ENCODE results near the gene TMEM94.
A peak's percentile ranks its signal among the peaks of the same experiment; 100 is the strongest.
"Not testable (repeated sequence)": the region's sequence is repeated elsewhere in the genome, so short reads cannot be mapped to it uniquely, and the experiment has no call there.

Gene TMEM94

DNA sequence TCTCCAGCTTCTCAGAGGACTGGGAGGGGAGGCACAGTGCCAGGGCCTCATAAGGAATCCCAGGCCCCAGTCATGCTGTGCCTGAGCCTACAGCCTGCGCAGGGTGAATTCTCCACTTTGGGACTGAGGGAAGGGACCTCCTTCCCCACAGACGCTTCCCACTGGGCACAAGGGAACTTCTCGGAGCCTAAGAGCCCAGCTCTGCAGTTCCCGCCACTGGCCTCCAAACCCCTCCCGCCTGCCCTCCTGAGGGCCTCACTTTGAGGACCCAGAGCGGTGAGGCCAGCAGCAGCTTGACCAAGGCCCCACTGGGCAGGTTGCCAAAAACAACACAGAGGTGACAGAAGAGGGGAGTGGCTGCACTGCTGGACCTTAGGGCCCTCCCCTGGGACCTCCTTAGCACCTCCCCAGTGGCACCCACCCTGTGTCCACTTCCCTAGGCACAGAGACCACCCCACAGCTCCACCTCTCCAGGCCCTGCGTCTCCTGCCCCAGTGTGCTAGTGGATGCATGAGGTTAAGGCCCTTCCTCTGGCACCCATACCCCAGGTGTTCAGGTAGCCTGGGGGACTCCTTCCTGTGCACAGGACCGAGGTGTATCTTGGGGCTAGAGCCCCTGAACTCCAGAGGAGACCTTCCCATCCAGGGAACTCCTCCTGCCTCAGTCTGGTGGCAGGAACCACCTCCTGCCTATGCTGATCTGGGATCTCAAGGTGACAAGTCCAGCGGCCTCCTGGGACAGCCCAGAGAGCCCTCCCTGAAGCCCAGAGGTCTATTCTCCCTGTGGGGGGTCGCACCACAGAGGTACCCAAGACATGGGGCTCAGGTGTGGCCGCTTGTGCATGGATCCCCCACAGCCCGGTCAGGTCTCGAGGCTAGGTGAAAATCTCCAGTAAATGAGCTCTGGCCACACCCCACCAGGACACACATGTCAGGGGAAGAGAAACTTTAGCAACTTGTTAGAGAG is 55.5 kb downstream of the TMEM94 start:
- DNase-seq (ENCODE audit: low read depth) = no peak

DNA sequence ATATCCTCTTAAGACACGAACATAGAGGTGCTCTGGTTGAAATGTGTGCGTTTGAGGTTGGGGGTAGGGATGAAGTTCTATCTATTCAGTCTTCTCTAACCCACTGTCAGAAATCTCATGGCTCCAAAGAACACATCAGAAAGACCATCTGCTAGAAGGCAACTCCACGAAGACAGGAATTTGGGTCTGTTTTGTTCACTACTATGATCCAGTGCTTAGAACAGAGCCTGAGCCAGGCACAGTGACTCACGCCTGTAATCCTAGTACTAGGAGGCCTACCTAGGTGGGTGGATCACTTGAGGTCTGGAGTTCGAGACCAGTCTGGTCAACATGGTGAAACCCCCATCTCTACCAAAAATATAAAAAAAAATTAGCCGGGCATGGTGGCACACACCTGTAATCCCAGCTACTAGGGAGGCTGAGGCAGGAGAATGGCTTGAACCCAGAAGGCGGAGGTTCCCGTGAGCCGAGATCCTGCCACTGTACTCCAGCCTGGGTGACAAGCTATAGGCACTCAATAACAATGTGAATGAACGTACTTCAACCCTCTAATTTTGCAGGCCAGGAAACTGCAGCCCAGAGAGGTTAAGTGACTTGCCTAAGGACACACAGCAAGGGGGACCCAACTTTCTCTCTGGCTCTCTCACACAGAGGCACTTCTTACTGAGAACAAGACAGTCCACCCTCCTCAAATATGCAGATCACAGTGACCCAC is 56.6 kb downstream of the TMEM94 start:
- no peak for DNase-seq (ENCODE audit: low read depth)

DNA sequence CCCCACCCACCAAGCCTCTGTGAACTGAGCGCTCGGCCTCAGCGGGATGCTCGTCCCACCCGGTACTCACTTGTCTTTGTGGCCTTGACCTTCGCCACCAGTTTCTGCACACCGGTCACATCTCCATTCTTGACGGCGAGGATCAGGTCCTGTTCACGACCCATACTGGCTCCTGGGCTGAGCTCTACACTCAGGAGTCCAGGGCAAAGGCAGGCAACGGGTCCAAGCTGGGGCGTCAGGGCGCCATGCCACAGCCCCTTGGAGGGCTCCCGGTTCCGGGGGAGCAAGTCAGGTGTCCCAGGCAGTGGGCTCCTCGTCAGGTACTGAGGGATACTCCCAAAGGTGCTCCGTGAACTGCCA is 57.2 kb downstream of the TMEM94 start:
- no peak for DNase-seq (ENCODE audit: low read depth)

DNA sequence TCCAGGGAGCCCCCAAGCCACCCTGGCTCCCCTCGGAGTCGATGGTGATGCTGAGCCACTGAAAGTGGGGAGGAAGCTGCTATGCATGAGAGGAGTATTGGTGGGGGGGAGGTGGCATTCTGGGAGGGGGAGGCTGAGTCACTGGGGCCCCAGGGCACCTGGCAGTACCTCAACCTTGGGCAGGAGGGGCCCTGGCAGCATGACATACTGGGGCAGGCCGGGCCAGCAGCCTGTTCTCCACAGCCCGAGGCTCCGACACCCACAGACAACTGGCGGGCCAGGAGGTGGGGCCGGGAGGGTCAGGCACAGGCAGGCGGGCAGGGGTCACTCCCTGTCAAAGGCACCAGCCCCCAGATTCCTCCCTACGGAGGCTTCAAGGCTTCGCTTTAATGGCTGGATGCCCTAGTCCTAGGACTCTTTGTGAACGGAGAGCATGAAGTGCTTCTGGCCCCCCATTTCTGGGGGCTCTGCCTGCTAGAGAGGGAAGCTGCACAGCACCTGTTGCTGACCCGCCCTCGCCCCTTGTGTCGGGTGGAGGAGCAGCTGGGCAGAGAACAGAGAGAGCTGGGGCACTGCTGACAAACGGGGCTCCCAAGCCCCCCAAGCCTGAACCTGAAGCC is 58.0 kb downstream of the TMEM94 start:
- no peak for DNase-seq (ENCODE audit: low read depth)

DNA sequence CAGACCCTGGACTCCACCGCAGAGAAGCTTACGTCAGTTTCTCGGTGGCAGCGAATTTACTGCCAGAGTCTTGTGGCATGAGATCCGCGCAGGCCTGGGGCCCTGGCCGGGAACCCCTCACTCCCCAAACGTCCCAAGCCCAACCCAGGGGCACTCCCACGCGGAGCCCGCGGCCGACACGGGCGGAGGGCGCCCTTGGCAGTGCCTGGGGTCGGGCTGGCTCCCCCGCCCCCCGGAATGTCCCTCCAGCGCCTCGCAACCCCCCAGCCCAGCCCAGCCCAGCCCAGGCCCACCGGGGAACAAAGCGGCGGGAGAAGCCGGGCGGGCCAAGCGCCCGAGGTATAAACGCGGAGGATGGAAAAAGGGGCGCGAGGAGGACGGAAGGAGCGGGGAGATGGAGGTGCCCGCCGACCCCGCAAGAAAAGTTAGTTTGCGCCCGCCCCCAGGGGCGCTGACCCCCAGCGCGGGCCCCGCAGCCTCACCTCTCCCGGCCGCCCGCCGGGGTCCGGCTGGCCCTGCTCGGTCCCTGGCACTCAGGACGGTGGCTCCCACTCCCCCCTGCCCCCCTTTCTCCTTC is 58.6 kb downstream of the TMEM94 start:
- no peak for DNase-seq (ENCODE audit: low read depth)

DNA sequence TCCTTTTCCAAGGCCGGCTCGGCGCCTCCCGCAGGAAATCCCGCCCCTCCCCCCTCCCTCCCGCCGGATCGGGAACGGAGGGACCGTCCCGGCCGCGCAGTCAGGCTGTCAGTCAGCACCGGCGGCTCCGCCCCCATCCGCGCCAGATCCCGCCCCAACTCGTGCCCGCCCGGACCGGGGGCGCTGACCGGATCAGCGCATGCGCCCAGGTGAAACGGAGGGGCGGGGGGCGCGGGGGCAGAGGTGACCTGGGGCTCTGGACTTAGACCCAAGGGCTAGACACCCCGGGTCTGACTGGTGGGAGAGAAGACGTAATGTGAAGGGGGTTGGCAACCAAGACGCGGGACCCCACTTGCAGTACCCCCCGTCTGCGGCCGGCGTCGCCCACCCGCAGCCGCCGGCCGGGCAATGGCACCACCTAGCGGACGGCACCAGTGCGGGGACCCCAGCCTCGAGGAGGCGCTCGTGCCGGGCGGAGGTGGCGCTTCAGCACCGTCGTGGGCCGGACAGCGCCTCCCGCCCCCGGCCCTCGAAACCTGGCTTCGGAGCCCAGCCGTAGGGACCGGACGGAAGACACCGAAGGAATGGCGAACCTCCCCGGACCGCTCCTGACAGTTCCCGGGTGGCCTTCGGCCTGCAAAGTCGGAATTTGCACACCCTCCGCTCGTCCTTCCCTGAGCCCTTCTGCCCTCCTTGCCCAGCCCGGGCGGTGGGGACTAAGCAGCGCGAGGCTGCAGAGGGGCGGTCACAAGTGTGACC is 59.2 kb downstream of the TMEM94 start, which contains the start of gene CASKIN2:
Gene CASKIN2 (minus strand): TSS at position 42 of the 759 bp plus-strand sequence. CDS start 1,733 bp downstream, outside the sequence.
- peak; percentile 15 for DNase-seq (ENCODE audit: low read depth)

DNA sequence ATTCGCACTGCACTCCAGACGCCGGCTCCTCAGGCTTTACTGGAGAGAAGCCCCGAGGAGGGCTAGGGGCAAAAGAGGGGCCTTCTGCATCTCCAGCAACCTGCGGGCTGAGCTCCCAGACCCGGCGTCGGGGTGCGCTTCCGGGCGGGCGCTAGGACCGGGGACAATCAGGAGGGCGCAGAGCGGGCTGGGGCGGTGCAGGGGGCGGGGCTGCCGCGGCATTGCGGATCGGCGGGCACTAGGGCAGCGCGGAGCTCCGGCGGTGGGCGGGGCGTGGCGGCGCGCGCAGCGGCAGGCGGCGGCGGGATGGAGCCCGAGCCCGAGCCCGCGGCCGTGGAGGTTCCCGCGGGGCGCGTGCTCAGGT is 59.8 kb downstream of the TMEM94 start, which contains the start of gene TSEN54:
Gene TSEN54 (plus strand): TSS at position 274 of the 364 bp plus-strand sequence. CDS start 33 bp downstream, at position 307.
- peak; percentile 20 for DNase-seq (ENCODE audit: low read depth)

DNA sequence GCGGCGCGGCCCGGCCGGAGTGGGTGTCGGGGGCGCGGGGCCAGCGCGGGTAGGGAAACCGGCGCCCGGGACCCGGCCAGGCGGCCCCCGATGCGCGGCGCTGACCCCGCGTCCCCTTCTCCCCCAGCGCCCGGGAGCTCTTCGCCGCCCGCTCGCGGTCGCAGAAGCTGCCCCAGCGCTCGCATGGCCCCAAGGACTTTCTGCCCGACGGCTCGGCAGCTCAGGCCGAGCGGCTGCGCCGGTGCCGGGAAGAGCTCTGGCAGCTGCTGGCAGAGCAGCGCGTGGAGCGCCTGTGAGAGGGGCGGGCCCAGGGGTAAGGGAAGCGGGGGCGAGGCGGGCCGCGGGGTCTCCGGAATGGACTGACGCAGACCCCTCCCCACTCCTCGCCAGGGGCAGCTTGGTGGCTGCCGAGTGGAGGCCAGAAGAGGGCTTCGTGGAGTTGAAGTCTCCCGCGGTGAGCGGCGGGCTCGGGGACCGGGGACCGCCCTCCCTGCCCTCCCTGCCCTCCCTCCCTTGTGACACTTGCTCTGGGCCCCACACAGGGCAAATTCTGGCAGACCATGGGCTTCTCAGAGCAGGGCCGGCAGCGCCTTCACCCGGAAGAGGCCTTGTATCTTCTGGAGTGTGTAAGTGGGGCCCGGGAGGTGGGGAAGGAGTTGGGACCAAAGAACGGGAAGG is 60.3 kb downstream of the TMEM94 start:
- no peak for DNase-seq (ENCODE audit: low read depth)

DNA sequence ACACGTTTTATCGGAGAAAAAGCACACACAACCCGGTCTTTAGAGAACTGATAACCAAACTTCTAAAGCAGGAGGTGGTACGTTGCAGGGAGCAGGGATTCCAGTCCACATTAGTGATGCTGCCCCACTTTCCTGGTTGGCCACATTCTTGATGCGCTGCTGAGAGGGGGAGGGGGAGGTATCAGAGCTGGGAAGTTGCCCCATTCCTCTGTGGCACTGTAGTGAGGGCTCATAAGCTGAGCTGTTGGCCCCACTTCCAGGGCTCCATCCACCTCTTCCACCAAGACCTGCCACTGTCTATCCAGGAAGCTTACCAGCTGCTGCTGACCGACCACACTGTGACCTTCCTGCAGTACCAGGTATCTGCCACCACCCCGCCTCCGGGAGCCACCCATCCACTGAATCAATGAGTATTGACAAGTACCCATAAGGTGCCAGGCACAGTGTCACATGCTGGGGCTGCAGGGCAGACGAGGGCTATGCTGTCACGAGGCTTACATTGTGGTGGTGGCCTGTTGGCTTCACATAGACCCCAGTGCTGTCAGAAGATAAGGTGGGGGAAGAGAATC is 60.9 kb downstream of the TMEM94 start:
- no peak for DNase-seq (ENCODE audit: low read depth)

DNA sequence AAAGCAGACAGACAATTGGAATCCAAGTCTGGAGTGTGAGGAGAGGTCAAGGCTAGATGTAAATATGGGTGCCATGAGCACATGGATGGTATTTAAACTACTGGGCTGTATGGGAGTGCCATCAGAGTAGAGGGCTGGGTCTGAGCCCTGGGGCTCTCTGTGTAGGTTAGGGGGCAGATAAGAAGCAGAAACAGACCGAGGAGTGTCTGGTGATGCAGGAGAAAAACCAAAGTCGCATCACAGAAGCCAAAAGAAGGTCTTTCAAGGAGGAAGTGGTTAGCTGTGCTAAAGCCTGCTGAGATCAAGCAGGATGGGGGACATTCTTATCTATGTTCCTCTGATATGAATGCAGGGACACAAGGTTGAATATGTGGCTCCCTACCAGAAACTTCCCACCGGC is 61.8 kb downstream of the TMEM94 start:
- no peak for DNase-seq (ENCODE audit: low read depth)

DNA sequence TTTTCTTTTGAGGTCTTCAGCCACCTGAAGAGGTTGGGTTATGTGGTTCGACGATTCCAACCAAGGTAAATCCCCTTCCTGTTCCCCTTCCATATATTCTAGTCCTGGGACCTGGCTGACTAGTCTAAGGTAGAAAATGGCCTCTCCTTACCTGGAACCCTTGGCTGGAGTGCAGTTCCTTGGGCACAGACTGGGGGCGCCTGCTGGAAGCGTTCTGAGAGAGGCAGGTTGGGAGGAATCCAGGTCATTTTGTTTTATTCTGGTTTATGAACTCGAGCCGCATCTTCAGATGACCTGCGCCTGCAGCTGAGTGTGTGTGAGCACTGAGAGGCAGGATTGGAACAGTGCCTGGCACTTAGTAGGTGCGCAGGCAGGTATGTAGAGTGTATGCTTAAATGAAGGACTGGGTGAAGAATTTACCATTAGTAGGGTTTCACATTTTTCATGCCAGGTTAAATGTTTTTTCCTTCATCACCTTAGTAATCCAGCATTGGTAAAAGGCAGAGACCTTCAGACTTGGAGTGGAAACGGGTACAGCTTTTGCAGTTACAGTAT is 62.6 kb downstream of the TMEM94 start:
- DNase-seq (ENCODE audit: low read depth) = no peak

DNA sequence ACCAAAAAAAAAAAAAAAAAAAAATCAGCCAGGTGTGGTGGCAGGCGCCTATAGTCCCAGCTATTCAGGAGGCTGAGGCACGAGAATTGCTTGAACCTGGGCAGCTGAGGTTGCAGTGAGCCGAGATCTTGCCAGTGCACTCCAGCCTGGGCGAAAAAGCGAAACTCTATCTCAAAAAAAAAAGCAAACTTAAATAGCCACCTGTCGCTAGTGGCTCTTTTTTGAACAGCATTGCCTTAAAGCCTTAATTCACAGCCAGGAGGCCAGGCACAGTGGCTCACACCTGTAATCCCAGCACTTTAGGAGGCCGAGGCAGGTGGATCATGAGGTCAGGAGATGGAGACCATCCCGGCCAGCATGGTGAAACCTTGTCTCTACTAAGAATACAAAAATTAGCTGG is 64.0 kb downstream of the TMEM94 start:
- DNase-seq (ENCODE audit: low read depth) = not testable (repeated sequence)

DNA sequence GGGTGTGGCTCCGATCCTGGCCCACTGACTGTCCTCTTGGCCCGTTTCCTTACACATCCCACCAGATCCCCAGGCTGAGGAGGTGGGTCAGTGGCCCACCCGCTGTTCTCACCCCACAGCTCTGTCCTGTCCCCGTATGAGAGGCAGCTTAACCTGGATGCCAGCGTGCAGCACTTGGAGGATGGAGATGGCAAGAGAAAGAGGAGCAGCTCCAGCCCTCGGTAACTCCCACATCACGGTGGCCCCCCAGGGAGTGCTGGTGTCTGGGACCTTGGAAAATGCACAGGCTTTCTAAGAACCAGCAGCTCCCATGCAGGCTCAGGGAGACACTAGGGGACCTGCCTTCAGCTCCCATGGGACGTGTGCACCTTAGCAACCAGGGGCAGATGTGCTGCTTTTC is 64.9 kb downstream of the TMEM94 start:
- no peak for DNase-seq (ENCODE audit: low read depth)

DNA sequence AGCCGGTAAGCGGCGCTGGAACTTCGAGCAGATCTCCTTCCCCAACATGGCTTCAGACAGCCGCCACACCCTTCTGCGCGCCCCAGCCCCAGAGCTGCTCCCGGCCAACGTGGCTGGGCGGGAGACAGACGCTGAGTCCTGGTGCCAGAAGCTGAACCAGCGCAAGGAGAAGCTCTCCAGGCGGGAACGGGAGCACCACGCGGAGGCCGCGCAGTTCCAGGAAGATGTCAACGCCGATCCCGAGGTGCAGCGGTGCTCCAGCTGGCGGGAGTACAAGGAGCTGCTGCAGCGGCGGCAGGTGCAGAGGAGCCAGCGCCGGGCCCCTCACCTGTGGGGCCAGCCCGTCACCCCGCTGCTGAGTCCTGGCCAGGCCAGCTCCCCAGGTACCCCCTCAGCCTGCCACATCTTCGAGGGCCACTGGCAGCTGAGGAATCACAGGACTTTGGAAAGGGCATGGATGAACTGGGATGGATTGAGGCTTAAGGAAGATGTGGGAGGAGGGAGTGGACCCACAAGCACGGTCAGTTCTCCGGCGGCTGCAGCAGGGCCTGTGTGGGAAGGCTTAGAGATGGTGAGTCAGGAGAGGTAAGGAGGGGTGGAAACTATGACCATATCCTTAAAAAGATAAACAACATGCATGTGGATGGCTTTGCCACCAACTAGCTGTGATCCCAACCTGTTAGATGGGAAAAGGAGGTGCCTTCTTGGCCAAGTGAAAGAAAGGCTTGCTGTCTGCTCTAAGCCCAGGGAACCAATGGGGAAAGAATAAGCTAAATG is 65.7 kb downstream of the TMEM94 start:
- DNase-seq (ENCODE audit: low read depth) = peak; percentile 34

DNA sequence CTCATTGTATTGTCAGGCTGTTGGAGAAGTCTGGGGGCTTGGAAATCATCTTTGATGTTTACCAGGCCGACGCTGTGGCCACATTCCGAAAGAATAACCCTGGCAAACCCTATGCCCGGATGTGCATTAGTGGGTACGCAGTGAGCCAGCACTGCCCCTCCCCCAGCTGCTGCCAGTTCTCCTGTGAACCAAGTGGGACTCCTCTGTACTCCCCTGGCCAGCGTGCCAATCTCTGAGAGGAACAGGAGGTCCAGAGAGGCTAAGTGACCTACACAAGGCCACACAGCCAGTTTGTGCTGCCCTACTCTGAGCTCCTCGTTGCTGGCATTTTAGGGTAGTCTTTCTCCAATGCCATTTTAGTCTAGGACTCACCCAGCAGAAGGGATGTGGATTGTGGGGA is 67.2 kb downstream of the TMEM94 start:
- no peak for DNase-seq (ENCODE audit: low read depth)

DNA sequence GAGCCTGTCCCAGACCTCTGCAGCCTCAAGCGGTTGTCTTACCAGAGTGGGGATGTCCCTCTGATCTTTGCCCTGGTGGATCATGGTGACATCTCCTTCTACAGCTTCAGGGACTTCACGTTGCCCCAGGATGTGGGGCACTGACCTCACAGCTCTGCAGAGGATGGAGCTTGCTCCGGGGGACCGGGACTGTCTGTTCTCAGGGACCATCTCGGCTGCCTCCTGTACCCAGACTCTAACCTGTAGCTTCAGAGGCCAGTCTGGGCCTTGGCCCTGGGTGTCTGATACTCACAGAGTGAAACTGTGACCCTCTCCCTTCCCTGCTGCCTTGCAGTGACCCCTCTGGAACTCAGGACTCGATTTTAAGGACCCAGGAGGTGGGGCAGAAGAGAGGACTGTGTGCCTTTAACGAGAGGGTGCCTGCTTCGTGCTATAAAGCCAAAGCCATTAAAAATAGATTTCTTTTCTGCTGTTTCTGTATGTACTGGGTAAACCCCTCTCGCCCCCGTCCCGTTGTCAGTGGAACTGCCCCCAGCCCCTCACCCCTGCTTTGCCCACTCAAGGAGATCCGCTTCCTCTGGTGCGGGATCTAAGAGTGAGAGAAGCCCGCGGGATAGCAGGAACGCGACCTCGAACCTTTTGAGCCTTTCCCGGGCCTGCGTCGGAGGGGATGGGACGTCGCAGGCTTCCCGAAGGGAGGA is 68.0 kb downstream of the TMEM94 start:
- no peak for DNase-seq (ENCODE audit: low read depth)

DNA sequence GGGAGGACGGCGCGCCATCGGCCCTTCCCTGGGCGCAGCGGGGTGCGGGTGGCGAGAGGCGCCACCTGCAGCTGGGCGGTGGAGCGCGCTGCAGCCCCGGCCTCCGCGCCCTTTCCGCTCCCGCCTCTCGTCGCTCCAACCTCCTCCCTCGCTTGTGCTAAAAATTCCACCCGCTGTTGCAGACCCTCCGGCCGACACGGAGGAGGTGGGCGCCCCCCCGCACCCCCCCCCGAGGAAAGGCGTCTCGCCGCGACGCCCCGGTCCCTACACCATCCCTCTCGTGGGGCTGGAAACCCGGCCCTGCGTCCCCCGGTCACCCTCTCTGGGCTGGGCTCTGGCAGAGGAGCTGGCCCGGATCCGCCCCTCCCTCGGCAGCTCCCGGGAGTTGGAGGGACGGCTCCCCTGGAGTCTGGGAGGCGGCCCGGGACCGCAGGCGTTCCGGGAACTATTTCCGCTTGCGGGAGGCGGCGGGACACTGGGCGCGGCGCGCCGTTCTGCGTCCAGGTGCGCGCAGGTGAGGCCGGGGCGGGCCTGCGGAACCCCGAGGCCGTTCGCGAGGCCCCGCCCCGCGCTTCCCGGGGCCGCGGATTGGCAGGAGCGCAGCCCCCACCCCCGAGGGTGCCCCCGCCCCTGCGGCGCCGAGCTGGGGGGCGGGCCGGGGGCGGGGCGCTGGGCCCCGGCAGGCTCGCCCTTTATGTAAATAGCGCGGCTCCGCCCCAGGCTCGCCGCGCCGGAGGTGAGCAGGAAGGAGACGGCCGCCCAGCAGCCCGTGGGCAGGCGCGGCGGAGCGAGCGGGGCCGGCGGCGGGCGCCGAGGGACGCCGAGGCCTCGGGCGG is 68.8 kb downstream of the TMEM94 start, which contains the start of gene LLGL2:
Gene LLGL2 (plus strand): TSS at position 728 of the 836 bp plus-strand sequence. CDS start 17,730 bp downstream, outside the sequence.
- no peak for DNase-seq (ENCODE audit: low read depth)

Data from non-pigmented ciliary epithelial cell (primary cell).